Subcutaneous adipose tissue (tissue), 4 donors: ENCODE results near the gene NPHP4. TPM values are rescaled to one million over a fixed set of nuclear protein-coding genes. Genes with fewer than 3 reads are reported as not detected.

Experiments
- CTCF ChIP-seq: fragments of 450-650 bp; IDR thresholded peaks from one replicate; pipeline ENCODE4 v1.5.1; 2016; ENCODE audit warnings: low read depth, mild to moderate bottlenecking, control low read depth, antibody characterized with exemption, moderate library complexity
- total RNA-seq, 4 donors: library from RNA; depleted of rRNA; stranded (reverse); fragments of >200 nt; gene quantifications; one replicate each; pipeline ENCODE4 v1.1.0, GENCODE V29; 2016

The NPHP4 gene
- total RNA-seq, 4 donors from 2014 or later = 7.3 to 11.9 (median 9.5) TPM

GRCh38 chr1:5976726-5977493, 15.3 kb downstream of the NPHP4 start:
- TF ChIP-seq CTCF = no peak

DNA sequence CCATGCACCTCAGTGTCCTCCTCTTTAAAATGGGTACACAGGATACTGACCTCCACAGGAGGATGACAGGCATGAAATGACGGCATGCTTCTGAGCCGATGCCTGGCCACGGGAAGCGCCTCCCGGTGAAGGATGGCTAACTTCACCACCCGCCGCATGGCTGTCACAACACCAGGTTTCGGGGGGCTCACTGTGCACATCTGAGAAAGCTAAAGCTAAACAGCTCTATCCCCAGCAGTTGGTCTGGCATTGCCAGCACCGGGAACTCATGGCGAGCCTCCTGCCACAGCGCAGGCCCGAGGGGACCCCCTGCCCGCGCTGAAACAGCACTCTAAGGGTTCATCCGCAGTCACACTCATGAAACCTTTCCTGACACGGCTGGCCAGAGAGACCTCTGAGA, 16.0 kb downstream of the NPHP4 start:
- TF ChIP-seq CTCF = no peak

DNA sequence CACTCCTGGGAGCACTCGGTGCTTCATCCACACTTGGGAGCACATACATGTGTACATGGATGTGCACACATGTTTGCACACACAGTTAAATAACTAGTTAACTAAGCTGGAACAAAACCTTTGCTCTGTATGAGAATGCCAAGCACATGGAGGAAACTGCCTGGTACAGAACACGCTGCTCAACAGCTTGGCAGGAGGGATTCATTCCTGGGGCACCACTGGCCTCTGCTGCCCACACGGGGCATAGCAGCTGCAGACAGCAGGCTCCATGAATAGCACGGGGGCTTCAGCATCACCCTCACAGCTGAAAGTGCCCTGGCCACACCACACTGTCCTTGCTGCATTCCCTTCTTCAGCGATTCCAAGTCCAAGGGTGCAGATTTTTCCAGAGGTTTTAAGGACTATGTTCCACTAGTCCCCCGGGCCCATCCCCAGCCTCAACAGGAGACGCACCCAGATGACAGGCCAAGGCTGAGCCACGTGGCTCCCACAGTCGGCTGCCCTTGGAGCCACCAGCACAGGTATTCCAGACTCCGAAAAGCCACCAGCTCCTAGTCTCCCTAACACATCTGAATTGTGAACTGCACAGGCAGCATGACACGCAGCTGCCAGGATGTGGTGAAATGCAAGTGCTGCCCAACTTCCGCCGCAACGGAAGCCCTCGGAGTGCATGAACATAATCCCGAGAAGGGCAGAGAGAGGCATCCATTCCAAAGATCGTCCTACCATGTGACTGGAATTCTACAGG, 16.9 kb downstream of the NPHP4 start:
- no peak for TF ChIP-seq CTCF

GRCh38 chr1:5974631-5975030, 17.6 kb downstream of the NPHP4 start:
- no peak for TF ChIP-seq CTCF

DNA sequence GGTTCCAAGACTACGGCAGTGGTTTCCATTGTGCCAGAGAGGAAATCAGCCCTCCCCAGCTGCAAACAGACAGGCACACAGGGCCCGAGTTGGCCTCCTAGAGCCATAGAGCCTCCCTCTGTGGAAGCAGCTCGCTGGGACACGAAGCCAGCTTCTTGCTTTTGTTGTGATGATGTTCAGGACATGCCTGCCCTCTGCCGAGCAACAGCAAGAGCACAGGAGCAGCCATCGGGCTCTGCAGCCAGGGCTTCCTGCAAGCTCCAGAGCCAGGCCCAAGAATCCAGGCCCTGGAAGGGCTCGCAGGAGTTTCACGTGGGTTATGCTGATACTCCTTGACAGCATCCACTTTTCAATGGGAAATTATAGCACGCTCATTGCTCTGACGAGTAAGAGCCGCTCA, 18.5 kb downstream of the NPHP4 start:
- no peak for TF ChIP-seq CTCF

GRCh38 chr1:5972198-5972520, 20.1 kb downstream of the NPHP4 start:
- no peak for TF ChIP-seq CTCF

DNA sequence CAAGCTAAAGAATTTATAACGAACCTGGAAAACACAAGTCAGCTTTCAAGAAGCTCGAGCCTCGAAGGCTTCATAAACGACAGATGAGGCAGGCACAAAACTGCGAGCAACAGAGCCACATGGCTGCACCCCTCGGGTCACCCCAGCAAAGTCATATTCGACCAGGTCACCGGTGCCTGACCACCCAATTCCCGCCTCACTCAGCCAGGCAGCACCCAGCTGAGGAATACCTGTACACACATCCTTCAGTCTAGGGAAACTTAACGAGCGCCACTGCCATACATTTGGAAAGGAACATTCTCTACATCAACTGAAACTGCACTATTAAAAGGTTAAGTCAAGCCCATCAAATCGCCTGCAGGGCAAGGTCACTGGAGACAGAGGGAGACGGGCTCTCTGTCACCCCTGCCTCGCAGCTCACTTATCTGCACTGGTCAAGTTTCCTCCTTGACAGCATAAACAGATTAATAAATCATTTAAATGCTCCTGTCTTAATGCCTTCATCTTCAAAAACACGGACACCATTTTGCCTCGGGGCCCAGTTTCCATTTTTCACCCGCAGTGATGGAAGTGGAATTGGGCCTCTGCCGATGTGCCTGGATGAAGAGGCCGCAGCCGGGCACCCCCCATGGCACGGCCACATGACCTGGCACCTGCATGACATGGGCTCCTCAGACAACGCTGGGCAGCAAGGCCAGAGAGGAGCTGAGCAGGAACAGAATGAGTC, 20.6 kb downstream of the NPHP4 start:
- TF ChIP-seq CTCF = no peak
